GM20431 (cell line): Measurements from ENCODE around the gene ARL6IP5.

Experiments used
- in situ Hi-C: fragments of 300-500 bp; cut with MseI, MboI; formaldehyde crosslinking; loops from one replicate; pipeline ENCODE4 v1.15.0; 2020; ENCODE audit warnings: low sequenced_read_pairs; ENCODE audit not compliant: unreplicated experiment

ARL6IP5 gene

DNA sequence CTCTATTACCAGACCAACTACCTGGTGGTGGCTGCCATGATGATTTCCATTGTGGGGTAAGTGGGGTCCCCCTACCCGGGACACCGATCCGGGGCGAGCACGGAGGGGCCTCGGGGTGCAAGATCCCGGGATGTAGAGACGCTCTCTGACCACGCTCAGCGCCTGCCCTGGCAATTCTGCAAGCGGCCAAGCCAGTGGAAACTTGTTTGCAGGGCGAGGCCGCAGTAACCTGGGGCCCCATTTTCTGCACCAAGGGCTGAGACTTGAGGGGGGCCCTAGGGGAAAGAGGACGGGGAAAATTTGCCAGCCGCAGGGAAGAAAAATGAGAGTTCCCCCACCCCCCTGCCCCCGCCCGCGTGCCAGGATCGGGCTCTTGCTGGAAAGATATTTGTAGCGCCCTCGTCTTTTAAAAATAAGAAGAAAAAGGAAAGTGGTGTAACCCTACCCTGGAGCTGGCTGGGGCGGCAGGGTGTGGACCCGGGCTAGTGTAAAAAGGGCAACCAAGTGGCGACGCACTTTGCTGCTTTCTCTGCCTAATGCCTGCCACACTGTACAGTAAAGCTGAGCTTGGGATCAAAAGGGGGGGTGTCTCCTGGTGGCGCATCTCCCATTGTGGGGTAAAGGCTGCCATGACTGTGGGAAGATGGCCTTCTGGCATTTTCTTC, 563 bp downstream of the ARL6IP5 start:
- in situ Hi-C loops: no loop called here

DNA sequence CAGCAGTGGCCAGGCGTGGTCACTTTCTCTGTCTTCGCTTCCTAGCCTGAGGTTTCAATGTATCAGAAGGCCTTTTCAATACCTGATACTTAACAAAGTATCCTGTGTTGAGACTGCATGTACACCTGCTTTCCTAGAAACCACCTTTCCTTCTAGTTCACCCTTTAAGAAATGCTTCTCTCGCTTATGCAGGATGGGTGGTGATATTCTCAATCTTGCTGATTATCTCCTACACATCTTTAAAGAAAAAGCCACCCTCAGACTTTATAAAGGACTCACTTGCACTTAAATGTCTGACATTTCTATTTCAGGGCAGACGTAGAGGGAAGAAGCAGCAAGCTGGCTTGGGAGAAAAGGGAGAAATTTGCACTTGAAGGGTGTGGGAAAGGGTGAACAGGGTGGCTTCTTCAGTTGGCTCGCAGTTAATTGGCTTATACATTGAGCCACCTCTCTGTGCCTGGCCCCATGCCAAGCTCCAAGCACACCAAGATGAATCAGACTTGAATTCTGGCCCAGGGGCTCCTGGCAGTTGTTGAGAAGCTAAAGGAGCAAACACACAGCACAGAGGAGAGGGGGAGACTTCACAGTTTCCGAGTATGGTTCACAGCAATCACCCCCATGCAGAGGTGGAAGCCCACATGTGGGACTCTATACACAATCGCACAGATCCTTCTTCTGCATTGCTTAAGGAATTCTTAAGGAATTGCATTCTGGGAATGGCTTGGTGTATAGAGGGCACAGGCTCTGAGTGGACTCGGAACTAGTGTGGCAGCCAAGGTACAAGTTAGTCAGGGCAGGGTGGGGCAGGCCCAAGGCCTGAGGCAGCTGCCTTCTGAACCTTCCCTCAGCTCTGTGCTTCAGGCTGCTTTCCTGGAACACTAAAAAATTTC, 1.3 kb downstream of the ARL6IP5 start:
- in situ Hi-C loops: no loop called here

DNA sequence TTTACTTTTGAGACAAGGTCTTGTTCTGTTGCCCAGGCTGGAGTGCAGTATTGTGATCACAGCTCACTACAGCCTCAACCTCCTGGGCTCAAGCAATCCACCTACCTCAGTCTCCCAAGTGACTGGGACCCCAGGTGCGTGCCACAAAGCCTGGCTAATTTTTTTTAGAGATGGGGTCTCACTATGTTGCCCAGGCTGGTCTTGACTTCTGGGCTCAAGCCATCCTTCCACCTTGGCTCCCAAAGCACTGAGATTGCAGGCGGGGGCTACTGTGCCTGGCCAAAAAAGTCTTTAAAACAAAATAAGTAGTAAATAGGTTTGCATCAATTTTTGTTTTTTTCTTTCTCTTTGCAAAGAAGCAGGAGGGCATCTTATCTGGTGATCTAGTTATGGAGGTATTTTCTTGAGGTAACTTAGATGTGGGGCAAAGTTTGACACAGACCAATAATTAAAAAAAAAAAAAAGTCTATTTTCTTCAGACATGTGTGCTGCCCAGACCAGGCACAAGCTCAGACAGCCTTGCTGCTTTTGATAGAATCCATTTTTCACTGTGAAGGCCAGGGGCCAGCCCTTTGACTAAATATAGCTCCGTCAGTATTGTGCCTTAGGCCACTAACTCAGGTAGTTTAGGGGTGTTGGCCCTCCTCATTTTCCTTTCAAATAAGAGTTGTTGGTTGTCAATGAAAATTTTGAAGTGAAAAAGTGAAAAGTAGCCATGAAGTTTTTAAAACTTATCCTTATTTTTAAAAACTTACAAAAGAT, 2.5 kb downstream of the ARL6IP5 start:
- in situ Hi-C loops: no loop called here

DNA sequence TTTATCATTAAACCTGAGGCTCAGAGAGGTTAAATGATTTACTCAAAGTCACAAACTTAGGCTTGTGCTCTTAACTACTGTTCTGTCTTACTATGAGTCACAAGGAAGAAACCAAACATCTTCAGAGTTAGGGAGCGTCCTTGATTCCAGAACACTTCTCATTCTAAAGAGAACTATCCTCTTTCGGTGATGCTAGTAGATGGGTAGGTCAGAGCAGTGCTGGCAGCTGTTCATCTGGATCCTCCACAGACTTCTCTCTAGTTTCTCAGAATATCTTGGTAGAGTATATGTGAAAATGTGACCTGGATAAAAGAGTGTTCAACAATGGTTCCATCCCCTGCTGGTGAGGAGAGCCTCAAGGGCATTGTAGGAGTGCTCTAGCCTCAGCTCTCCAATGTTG, 3.3 kb downstream of the ARL6IP5 start:
- in situ Hi-C loops: no loop called here

DNA sequence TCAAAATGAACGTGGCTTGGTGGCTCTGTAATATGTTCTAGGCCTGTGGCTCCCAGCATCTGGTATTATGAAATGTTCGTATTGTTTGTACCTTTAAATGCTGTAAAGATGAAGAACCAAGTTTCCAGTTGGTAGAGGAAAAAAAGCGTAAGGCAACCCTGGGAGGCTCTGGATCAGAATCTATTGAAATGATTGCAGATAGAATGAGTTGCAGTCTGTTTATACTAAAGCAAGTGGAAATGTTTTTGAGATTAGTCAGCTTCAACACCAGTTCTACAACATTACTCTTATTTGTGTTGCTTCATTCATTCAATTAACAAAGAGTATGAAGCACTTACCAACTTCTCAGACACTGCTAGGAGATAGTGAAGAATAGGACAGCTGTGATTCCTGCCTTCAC, 5.3 kb downstream of the ARL6IP5 start:
- in situ Hi-C loops: no loop called here

DNA sequence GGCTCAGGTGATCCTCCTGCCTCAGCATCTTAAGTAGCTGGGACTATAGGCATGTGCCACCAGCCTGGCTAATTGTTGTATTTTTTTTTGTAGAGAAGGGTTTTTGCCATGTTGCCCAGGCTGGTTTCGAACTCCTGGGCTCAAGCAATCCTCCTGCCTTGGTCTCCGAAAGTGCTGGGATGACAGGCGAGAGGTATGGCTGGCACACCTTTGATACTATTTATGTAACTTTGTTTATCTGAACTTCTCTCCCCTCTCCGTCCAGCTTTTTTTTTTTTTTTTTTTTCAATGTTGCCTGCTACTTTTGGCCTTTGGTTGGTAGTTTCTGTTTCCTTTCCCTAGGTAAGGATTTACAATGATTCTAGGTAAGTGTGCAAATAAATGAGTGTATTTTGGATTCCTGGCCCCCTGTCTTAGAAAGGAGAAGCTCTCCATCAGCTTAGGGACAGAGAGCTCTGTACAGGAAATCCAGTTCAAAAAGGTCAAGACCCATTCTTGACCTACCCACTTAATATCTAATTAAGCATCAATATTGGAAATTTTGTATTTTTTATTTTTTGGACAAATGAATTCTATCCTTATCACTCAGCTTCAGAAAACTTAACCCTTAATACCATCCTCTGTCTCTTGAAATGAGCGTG, 6.8 kb downstream of the ARL6IP5 start:
- in situ Hi-C loops: no loop called here

DNA sequence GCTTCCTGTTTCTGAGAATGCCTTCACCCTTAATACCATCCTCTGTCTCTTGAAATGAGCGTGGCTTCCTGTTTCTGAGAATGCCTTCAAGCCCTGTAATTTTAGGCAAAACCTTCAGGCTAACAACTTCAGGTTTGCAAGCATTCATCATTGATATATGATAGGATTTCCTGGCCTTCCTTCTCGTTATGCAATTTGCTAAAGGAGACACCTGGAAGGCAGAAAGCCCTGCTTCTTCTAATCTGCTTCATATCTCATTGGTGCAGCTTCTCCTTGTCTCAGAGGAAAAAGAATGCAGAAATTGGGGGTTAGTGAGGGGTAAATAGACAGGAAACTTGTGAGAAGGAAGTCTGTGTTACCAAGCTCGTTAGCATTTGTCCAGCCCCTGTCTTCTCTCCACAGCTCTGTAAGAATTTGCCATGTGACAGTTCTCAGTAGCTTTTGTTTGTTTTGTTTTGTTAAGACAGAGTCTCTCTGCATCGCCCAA, 7.3 kb downstream of the ARL6IP5 start:
- in situ Hi-C loops: no loop called here

DNA sequence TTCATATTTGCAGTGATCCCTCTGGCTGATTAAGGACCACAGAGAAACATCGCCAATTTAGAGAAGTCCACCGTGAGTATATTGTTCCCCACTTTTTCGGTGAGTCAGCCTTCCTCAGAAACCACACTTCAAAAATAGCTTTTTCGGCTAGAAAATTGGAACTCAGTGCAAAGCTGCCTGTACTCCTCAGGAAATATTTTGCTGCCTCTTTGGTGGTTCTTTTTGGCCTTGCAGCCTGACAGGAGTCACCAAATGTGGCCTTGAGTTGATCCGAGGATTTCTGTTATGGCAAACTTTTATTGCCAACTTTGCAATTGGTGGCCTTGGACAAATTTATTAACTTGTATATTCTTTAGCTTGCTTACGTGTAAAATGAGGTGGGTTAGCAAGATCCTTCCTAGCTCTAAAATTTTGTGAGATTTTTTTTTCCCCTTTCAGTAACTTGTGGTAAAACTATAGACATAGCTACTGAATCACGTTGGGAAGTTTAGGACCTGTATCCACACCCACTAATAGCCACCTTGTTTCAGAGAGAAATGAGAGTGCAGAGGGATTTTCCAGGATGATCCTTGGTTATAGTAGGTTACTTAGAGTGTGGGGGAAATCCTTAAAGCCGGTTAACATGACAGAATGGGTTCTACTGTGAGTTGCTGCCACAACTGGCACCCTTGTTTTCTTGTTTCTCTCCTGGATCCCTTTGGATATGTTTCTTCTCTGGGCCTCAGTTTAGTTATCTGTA, 9.9 kb downstream of the ARL6IP5 start:
- in situ Hi-C loops: no loop called here

DNA sequence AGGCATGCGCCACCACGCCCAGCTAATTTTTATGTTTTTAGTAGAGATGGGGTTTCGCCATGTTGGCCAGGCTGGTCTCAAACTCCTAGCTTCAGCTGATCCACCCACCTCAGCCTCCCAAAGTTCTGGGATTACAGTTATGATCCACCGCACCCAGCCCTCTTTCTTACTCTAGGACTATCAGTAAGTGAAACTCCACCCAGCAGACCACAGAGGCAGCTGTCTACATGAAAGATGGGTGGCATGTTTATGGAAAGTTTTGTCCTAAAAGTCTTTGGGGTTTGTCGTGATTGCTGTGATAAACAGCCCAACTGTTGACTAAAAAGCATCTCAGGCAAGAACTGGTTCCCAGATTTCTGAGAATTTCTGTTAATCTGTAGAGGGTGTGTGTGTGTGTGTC, 10.9 kb downstream of the ARL6IP5 start:
- in situ Hi-C loops: no loop called here

DNA sequence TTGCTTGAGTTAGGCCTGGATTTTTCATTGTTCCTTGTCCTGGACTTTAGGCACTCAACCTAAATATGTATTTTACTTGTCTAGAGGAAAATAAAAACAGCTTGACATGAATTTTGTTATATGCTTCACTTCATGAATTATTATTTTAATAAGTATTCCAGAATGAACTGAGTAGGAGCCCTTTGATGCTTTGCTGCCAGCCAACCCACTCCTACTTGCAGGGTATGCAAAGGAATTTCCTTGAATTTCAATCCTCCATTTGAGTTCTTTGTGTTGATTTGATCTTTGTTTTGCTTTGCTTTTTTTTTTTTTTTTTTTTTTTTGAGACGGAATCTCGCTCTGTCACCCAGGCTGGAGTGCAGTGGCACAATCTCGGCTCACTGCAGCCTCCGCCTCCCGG, 11.6 kb downstream of the ARL6IP5 start:
- in situ Hi-C loops: no loop called here

DNA sequence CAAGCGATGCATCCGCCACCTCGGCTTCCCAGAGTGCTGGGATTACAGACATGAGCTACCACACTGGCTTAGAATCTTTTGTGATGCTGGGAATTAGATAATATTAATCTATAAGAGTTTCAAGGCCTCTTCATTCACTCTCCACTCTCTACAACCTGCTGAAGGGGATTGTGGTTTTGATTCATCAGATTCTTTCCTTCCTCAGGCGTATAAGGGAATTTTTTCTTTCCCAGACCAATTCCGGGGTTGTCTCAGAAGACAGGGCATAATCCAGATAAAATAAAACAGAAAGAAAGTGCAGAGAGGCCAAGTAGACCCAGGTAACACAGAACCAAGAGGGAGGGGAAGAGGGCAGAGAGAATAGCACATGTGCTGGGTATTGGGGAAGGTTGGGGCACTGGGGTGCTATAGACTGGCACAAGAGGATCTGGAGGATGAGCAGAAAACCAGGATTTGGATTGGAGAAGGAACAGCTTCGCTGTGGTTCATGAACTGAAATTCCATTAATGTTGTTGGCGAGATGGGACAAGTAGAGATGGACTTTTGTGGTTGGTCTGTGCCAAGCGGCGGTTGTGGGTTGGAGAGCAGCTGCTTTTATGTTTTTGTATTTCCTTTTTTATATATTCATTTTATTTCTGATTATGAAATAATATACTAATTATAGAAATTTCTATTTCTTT, 12.8 kb downstream of the ARL6IP5 start:
- in situ Hi-C loops: no loop called here

DNA sequence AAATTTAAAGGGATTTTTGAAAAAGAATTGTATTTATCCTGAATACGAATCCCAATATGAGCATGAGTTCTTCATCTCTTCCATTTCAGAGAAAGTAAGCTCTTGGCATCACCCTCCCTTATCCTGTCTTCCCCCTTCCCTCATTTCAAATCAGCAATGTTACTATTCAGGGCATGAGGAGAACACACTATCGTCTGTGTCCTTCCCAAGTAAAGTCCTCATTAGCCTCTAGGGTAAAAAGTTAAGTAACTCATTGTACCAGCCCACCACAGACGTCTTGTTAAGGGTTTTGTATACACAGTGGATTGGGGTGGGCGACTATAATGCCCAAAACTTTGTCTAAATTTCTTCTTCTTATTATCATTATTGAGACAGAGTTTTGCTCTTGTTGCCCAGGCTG, 14.8 kb downstream of the ARL6IP5 start:
- in situ Hi-C loops: no loop called here

DNA sequence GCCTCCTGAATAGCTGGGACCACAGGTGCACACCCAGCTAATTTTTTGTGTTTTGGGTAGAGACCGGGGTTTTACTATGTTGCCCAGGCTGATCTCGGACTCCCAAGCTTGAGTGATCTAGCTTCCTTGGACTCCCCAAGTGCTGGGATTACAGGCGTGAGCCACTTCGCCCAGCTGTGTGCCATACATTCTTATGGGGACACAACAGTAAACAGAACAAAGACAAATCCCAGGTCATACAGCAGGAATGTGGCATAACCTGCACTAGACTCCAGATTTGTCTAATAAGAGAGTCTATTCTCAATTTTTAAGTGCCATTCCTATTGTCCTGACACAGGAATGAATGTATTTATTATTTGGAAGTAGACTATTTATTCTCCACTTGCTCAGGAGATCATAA, 17.6 kb downstream of the ARL6IP5 start:
- in situ Hi-C loops: no loop called here

DNA sequence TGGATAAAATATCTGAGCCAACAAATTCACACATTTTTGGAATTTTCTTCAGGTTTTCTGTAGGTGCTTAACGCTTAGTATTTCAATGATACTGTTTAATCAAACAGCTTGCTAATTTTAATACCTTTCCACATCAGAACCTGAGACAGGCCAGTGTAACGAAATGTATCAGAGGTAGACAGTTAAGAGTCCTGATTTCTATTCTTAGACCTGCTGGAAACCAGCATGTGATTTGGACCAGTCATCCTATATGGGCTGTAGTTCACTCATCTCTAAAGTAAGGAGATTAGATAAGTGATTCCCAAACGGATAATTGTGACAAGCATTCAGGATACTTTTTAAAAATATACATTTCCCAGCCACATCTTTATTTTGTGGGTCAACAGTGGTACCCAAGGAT, 18.4 kb downstream of the ARL6IP5 start:
- in situ Hi-C loops: no loop called here

DNA sequence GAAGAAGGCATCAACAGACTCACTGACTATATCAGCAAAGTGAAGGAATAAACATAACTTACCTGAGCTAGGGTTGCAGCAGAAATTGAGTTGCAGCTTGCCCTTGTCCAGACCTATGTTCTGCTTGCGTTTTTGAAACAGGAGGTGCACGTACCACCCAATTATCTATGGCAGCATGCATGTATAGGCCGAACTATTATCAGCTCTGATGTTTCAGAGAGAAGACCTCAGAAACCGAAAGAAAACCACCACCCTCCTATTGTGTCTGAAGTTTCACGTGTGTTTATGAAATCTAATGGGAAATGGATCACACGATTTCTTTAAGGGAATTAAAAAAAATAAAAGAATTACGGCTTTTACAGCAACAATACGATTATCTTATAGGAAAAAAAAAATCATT, 19.8 kb downstream of the ARL6IP5 start:
- in situ Hi-C loops: no loop called here

DNA sequence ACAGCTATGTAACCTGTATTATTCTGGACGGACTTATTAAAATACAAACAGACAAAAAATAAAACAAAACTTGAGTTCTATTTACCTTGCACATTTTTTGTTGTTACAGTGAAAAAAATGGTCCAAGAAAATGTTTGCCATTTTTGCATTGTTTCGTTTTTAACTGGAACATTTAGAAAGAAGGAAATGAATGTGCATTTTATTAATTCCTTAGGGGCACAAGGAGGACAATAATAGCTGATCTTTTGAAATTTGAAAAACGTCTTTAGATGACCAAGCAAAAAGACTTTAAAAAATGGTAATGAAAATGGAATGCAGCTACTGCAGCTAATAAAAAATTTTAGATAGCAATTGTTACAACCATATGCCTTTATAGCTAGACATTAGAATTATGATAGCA, 20.6 kb downstream of the ARL6IP5 start:
- in situ Hi-C loops: no loop called here

DNA sequence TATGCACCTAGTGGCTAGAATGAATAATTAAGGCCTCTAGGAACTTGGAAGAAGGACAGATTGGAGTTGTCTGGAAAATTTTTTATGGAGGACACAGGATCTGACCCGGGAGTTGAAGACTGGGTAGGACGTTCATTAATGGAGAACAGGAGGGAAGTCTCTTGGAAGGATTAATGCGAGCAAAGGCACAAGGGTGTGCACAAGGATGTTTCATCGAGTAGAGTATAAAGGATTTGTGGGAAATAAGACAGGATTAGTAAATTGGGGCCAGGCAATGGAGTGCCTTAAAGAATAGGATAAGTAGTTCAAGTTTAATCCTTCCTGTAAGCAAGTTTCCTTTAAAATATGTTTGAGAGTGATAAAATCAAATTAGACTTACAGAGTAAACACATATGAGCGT, 23.1 kb downstream of the ARL6IP5 start:
- in situ Hi-C loops: no loop called here

DNA sequence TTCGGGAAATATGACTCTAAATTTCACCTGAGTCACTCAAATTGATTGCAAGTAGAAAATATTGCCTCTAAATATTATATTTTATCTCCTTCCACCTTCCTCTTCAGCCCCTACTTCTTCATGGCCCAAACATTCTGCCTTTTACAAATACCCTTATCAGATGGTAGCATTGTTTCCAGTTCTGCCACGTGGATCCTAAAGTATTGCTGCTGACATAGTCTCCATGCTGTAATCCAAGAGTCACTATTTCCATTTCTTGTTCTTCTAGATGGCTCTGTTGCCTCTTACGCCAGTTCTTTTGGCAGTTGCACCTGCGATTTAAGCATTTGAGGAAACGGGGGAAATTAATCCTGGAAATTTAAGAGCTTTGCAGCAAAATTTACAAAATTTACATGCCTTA, 24.1 kb downstream of the ARL6IP5 start:
- in situ Hi-C loops: no loop called here

DNA sequence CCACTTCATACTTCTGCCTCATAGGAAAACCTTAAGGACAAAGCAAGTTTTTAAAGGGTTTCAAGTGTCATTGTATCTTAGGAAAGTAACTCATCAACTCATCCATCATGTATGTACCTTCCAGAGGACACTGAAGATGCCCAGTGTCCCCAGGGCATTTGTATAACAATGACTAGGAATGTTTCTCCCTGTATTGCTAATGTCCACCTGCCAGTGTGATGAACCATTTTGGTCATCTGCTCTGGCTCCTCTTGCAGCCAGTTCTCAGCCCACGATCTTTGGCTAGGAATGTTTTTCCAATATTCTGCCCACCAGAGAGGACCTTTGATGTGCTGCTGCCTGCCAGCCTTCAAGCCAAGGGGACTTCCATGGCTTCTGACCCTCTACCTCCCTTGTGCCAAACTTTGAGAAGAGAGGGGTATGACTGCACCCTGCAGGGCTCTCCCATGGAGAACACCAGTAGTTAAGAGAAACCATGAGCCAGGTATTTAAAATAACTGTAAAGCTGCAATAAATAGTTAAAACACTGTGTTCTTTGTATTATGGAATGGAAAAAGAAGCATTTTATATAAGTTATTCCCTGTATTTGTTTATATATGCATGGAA, 26.3 kb downstream of the ARL6IP5 start:
- in situ Hi-C loops: no loop called here
